NCI-H748 treated with DMSO at 0.1 percent for 48 hours (cell line): ENCODE results near the gene NEBL.

Experiments
- DNase-seq: peaks from one replicate; lab custom pipeline; 2025; lab: John Stamatoyannopoulos, UW

Gene NEBL

GRCh38 chr10:20863008-20863407, 34.1 kb downstream of the NEBL start:
- no peak for DNase-seq

- DNase-seq: peak; percentile 38
Observed at GRCh38 chr10:20858292-20859124, 38.6 kb downstream of the NEBL start.

GRCh38 chr10:20856484-20856883, 40.6 kb downstream of the NEBL start:
- no peak for DNase-seq

GRCh38 chr10:20855398-20856038, 41.6 kb downstream of the NEBL start:
- no peak for DNase-seq

- no peak for DNase-seq
Observed at GRCh38 chr10:20853276-20853675, 43.8 kb downstream of the NEBL start.

- DNase-seq: no peak
Observed at GRCh38 chr10:20852303-20852702, 44.8 kb downstream of the NEBL start.

GRCh38 chr10:20847512-20847911, 49.6 kb downstream of the NEBL start:
- no peak for DNase-seq

- no peak for DNase-seq
Observed at GRCh38 chr10:20846263-20846662, 50.8 kb downstream of the NEBL start.

- DNase-seq: no peak
Observed at GRCh38 chr10:20841419-20841818, 55.7 kb downstream of the NEBL start.

GRCh38 chr10:20839910-20840309, 57.2 kb downstream of the NEBL start:
- DNase-seq: no peak

GRCh38 chr10:20839141-20839540, 58.0 kb downstream of the NEBL start:
- no peak for DNase-seq

- no peak for DNase-seq
Observed at GRCh38 chr10:20836401-20836800, 60.7 kb downstream of the NEBL start.

- DNase-seq: no peak
Observed at GRCh38 chr10:20835335-20835734, 61.8 kb downstream of the NEBL start.

GRCh38 chr10:20834825-20835224, 62.3 kb downstream of the NEBL start:
- no peak for DNase-seq

GRCh38 chr10:20822825-20823224, 74.3 kb downstream of the NEBL start:
- no peak for DNase-seq

GRCh38 chr10:20817646-20818045, 79.5 kb downstream of the NEBL start:
- no peak for DNase-seq

GRCh38 chr10:20817116-20817515, 80.0 kb downstream of the NEBL start:
- DNase-seq: no peak

- DNase-seq: no peak
Observed at GRCh38 chr10:20814116-20814515, 83.0 kb downstream of the NEBL start.

GRCh38 chr10:20811131-20811530, 86.0 kb downstream of the NEBL start:
- no peak for DNase-seq

- no peak for DNase-seq
Observed at GRCh38 chr10:20809631-20810030, 87.5 kb downstream of the NEBL start.

GRCh38 chr10:20806487-20806886, 90.6 kb downstream of the NEBL start:
- no peak for DNase-seq

- no peak for DNase-seq
Observed at GRCh38 chr10:20797290-20797689, 99.8 kb downstream of the NEBL start.

GRCh38 chr10:20795391-20795790, 101.7 kb downstream of the NEBL start:
- no peak for DNase-seq

- no peak for DNase-seq
Observed at GRCh38 chr10:20785174-20785573, 111.9 kb downstream of the NEBL start.
